HG02588 (cell line): ENCODE data around the gene ANP32B.
A peak's percentile ranks its signal among the peaks of the same experiment; 100 is the strongest.
"Not testable (repeated sequence)": the region's sequence is repeated elsewhere in the genome, so short reads cannot be mapped to it uniquely, and the experiment has no call there.

Experiments
- ATAC-seq: cut with Tn5 transposase; IDR thresholded peaks from one replicate; pipeline ENCODE4 v1.9.1; 2021; ENCODE audit warnings: mild to moderate bottlenecking, moderate library complexity; ENCODE audit not compliant: unreplicated experiment

ANP32B gene

GRCh38 chr9:97962575-97962974 is 20.6 kb upstream of the ANP32B start:
- ATAC-seq: no peak

- no peak for ATAC-seq
These were observed 19.9 kb upstream of the ANP32B start for GRCh38 chr9:97963232-97963631.

- ATAC-seq: no peak
These were observed 18.2 kb upstream of the ANP32B start for GRCh38 chr9:97964901-97965300.

GRCh38 chr9:97966493-97966892 is 16.6 kb upstream of the ANP32B start:
- no peak for ATAC-seq

GRCh38 chr9:97969014-97969413 is 14.1 kb upstream of the ANP32B start:
- ATAC-seq: no peak

GRCh38 chr9:97970165-97970564 is 13.0 kb upstream of the ANP32B start:
- ATAC-seq: no peak

GRCh38 chr9:97972753-97973152 is 10.4 kb upstream of the ANP32B start:
- ATAC-seq: no peak

- ATAC-seq: no peak
These were observed 7.8 kb upstream of the ANP32B start for GRCh38 chr9:97975376-97975775.

GRCh38 chr9:97976633-97977032 is 6.5 kb upstream of the ANP32B start:
- not testable (repeated sequence) for ATAC-seq

- no peak for ATAC-seq
These were observed 4.6 kb upstream of the ANP32B start for GRCh38 chr9:97978371-97979130.

GRCh38 chr9:97979788-97980478 is 3.2 kb upstream of the ANP32B start:
- no peak for ATAC-seq

GRCh38 chr9:97980479-97980803 is 2.7 kb upstream of the ANP32B start:
- ATAC-seq: no peak

- ATAC-seq: no peak
These were observed 2.0 kb upstream of the ANP32B start for GRCh38 chr9:97980918-97981845.

GRCh38 chr9:97981846-97982682 is 1.1 kb upstream of the ANP32B start:
- no peak for ATAC-seq

- peak; percentile 7 for ATAC-seq
These were observed 547 bp downstream of the ANP32B start for GRCh38 chr9:97983589-97984187.

GRCh38 chr9:97984188-97985057 is 1.3 kb downstream of the ANP32B start:
- ATAC-seq: peak; percentile 33

- ATAC-seq: no peak
These were observed 2.1 kb downstream of the ANP32B start for GRCh38 chr9:97985058-97985861.

GRCh38 chr9:97987487-97987886 is 4.3 kb downstream of the ANP32B start:
- ATAC-seq: no peak
